ENCODE results near the gene HMGCS2.
A peak's percentile ranks its signal among the peaks of the same experiment; 100 is the strongest.
"Not testable (repeated sequence)": the region's sequence is repeated elsewhere in the genome, so short reads cannot be mapped to it uniquely, and the experiment has no call there.

The HMGCS2 gene

DNA sequence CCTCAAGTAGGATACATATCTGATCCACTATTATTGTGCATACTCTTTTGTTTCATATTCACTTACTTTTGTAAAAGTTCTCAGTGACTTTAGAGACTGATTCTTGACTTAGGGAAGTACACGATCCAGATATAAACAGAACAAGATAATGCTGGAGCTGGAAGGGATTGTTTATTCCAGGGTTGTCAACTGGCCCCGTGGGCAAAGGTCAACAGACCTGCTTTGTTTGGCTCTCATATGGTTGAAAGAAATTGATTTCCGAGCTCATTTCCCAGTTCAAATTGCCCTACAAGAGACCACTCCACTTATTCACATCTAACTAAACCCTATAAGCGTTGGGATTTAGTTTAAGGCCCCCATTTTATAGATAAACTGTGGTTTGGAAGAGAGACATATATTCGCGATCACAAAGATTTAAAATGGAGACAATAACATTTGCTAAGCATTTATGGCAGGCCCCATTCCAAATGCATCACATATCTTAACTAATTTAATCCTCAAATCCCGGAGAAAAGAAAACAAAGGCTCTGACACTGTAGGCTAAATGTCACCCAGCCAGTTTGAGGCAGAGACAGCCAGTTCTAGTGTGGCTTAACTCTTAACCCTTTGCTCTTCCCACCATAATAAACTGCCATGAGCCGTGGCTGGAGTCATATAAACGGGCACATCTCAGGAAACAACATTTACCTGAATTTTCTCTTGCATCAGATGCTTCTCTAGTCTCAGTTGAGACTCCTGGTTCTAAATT, 21.9 kb upstream of the HMGCS2 start:
- DNase-seq (ENCODE audit: low spot score) = no peak

DNA sequence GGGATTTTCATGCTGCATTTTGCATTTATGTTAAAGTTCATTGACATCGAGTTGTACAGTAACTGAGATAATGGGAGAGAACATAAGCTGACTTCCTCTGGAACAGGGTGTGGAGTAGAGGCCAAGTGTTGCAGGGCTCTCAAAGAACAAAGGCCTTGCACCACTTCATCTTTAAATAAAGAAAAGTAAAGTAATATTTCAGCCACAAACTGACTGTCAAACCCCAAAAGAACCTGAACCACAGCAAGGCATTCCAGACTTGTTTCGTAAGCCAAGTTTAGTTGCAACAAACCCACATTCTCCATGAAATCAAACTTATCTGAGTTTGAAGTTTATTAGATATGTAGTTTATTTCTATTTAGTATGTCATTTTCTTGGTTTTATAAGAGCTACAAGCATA, 19.1 kb upstream of the HMGCS2 start:
- no peak for DNase-seq (ENCODE audit: low spot score)

DNA sequence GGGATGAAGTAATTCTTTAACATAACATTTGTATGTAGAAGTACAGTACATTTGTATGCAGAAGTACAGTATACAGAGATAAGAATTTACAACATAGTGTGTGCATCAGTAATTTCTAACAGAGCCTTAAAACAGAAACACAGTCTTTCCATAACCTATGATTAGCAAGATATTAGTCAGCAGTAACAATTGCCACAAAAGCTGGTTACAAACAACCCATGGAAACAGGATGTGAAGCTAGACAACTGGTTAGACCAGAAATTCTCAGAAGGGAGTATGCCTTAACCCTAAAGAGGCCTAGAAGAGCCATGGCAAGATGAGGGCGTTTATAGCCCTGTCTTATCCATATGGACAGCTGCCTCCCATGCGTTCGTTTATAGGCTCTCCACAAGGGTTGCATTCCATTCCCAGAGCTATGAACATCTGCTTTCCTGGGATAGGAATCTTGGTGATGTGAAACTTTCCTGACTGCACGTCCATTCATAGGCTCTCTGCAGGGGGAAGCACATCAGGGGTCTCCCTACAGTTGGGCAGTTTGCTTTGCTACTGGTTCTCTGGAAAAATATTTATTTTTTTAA, 17.9 kb upstream of the HMGCS2 start:
- DNase-seq (ENCODE audit: low spot score) = not testable (repeated sequence)

DNA sequence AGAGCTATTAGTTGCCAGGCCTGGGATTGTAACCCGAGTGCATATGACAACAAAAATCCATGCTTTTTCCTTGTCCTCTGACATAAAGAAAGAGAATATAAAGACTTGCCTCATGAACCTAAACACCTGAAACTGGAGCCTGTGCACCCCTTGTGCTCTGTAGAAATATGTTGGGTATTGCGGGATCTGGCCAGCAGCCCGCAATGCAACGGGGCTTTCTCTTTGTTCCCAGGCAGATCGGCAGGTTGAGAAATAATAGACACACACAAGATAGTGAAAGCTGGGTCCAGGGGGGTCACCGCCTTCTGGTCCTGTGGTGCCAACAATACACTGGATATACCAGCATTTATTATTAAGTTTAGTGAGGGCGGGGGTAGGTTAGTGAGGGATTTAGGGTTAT, 17.3 kb upstream of the HMGCS2 start:
- DNase-seq (ENCODE audit: low spot score) = not testable (repeated sequence)

DNA sequence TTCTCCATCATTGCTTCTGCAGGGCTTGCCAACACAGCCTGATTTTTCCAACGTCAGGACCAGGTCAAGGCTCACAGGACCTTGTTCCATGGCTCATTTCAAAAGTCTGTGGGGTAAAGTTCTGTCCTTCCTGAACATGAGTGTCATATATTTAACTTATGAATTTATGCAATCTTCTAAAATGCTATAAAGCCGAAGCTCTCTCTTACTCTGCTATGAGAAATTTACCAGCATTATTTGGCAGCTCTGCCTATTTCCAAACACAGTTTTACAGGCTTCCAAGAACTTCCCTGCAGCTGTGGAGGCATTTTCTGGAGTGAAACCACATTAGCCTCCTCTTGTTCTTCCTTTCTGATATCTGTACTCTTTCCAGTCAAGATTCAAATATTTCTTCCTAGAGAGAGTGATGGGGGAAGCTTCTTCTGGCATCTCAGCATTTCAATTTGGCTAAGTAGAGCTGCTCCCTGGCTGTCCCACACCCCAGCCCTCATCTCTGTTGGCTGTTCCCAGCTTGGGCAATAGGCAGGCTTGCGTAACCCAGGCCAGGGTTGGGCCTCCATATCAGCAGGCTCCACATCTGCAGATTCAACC, 15.6 kb upstream of the HMGCS2 start:
- DNase-seq (ENCODE audit: low spot score) = no peak

DNA sequence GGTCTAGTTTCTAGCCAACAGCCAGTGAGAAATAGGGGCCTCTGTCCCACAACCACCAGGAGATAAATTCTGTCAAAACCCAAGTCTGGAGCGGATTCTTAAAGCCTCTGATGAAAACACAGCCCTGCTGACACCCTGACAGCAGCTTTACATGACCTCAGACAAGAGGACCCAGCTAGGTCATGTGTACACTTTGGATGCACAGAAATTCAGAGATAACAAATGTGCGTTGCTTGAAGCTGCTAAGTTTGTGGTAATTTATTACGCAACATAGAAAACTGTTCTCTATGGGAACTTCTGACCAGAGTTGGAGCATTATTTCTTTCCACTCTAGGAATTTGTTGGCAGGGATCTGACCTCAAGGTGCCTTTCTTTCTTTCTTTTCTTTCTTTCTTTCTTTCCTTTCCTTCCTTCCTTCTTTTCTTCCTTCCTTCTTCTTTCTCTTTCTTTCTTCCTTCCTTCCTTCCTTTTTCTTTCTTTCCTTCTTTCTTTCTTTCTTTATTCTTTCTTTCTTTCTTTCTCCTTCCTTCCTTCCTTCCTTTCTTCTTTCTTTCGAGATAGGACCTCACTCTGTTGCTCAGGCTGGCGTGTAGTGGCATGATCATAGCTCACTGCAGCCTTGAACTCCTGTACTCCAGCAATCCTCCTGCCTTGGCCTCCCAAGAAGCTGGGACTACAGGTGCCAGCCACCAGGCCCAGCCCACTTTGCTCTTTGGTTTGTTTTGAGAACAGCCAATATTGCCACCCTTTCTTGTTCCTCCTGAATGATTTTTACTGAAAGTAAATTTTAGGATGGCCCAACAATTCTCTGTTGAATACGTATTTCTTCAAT, 14.9 kb upstream of the HMGCS2 start:
- DNase-seq (ENCODE audit: low spot score) = no peak

DNA sequence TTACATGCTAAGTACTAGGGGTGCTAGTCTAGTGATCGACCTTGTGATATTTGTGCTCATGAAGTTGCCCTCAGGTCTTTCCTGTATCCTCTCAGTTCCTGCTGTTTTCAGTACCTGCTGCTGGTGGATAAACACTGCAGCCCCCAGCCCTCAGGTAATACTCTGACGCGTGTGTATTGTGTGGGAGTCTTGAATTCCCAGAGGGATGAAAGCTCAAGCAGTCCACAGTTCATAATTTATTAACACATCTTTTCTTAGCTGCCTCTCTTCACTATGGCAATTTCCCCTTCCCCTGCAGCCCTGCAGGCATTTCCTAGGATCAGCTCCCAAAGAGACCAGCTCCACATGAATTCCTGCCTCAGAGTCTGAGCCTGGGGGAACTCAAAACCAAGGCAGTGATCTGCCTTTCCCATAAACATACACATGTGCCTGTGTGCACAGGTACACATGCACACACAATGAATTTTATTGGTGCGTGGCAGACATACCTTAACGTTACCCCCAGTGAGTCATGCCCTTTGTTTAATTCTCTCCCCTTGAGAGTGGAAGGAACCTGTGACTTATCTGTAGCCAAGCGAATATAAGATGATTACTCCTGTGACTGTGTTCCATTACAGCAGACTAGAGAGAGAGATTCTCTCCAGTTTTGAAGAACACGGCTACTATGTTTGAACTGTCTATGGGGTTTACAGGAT, 14.1 kb upstream of the HMGCS2 start:
- DNase-seq (ENCODE audit: low spot score) = no peak

DNA sequence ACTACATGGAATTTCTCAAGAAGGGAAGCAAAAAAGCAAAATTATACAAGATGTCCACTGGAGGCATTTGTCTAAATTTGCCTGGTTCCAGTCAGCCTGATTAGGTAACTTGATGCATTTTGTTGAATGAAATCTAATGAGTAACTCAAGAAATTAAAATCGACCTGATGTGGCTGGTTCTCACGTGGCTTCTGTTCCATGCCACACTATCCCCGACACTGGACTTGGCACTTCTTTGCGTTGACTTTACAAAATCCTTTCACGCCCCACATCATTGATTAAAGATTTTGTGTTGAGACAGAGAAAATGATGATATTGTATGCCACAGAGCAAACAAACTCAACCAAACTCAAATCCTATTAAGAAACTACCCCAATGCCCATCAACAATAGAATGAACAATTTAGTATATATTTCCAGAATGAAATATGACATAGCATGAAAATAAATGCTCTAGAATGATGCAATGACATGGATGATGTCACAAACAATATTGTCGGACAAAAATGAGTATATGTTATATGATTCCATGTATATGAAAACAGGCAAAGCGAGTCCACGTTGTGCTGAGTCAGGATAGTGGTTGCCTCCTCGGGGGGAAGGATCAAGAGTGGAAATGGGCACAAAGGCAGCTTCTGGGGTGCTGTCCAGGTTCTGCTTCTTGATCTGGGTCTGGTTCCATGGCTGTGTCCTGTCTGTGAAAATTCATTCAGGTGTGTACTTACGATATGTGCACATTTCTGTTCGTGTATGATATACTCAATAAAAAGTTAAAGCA, 12.9 kb upstream of the HMGCS2 start:
- no peak for DNase-seq (ENCODE audit: low spot score)

DNA sequence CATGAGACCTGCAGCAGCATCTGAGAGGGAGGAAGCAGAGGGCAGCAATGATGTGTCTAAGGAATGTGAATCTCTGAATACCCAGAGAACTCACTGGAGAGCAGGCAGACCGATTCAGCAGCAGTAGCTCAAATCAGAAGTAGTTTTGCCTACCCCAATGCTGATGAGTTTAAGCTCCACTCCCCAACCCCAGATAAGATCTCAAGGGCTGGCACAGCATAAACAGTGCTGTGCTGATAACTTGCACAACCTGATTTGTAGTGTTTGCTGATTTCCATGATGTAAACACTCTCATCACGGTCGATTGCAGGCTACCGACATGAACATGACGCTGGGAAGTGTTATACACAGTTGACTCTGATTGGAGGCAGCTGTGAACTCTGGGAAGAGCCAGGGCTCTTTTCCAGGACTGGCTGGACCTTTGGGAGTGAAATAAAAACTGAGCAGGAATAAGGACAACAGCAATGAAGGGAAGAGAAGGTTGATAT, 11.2 kb upstream of the HMGCS2 start:
- DNase-seq (ENCODE audit: low spot score) = peak; percentile 43

DNA sequence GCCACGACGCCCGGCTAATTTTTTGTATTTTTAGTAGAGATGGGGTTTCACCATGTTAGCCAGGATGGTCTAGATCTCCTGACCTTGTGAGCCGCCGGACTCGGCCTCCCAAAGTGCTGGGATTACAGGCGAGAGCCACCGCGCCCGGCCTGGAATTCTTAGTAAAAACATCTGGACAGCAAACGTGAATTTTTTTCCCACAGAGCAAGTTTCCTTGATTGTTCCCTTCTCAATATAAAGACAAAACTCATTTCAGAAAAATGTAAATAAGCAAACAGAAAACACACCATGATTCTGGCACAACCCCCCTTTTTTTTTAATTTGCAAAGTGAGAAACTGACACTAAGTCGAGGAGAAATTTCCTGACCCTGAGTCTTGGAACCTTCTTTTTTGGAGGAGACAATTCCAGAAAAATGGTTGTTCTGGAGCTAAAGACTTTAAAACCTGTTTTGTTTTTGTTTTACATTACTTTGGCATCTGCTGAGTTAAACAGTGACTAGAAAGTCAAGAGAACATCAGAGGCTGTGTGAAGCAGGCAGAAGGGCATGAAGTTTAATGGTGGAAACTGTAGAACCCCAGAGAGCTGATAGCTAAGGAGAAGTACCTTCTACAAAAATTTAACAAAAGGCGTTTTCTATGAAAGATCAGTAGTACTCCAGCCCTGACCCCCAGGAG, 10.3 kb upstream of the HMGCS2 start:
- DNase-seq (ENCODE audit: low spot score) = no peak

DNA sequence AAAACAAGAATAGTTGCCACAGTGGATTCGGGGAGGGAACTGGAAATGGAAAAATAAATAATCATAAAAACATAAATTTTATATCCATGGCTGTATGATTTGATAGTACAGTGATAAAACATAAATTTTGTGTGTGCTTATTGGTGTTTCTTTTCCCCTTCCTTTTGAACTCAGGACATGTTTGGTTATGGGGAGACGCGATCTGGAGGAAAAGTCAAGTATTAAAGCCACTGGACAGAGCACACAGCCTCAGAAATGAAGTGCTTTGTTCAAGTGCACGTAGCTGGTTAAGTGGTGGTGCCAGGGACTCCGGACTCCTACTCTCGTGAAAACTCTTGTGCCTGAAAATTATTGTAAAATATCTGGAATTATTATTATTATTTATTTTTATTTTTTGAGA, 9.7 kb upstream of the HMGCS2 start:
- no peak for DNase-seq (ENCODE audit: low spot score)

DNA sequence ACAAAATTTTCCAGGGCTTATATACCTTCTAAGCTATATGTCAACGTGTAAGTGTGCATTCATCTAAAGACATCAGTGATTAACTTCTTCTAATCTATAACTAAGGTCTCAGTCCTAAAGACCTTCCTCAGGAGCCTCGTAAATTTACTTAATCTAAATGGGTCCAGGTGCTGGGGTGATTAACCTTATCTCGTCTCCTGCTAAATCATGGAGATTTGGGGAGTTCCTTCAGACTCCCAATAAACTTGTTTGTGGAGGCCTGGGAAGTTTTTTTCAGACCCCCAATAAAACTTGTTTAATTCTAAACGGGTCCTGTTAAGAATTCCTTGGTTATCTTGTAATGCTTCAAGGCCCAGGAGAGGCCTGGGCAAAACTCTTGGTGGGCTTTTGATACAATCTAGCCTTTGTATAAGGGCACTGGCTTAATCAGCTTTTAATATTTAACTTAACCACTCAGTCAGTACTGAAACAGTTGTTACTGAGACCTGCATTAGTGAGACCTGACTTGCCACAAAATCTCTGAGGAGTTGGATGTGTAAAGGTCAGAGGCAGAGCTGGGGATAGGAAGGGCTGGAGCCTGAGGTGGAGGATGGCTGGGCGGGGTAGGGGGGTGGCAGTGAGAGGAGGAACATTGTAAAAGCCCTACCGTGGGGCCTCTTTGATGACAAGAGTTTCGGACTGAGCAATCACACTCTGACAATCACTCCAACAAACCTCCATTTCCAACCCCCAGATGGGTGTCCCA, 6.2 kb upstream of the HMGCS2 start:
- peak; percentile 43 for DNase-seq (ENCODE audit: low spot score)

DNA sequence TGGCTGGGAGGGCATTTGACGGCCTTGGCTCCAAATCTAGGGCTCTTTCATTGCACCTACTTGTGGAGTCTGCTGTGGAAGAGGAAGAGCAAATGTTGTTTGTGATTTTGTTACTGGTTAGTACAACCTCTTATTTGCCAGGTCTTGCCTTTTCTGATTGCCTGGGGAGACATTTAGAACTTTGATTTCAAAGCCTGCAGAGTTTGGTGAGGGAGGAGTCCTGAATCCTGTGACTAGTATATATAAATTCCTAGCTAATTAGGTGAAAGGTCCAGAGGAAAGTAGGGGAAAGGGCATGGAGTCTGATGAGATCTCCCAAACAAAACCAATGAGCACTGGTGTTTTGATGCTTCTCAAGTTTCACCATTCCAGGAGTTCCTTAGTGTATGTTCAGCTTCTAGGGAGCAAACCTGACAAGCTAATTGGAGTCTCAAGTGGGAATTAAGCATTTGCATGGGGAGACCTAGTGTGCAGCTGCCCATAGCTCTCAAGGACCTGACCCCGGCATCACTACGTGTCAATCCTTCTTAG, 5.1 kb upstream of the HMGCS2 start:
- DNase-seq (ENCODE audit: low spot score) = no peak

DNA sequence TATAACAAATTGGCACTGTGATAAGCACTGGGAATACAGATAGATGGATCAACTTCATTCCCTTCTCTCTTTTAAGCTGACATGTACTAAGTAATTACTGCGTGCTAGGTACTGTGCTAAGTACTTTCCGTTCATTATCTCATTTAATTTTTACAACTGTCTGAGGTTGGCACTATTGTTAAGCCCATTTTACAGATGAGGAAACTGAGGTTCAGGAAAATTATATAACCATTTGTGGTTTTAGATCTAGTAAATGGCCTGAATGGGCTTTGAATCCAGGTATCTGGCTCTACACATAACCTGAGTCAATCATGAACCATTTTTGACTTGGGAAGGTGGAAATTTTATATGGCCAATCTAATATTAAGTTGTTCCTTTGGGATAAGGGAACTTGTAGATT, 3.6 kb upstream of the HMGCS2 start:
- DNase-seq (ENCODE audit: low spot score) = no peak

DNA sequence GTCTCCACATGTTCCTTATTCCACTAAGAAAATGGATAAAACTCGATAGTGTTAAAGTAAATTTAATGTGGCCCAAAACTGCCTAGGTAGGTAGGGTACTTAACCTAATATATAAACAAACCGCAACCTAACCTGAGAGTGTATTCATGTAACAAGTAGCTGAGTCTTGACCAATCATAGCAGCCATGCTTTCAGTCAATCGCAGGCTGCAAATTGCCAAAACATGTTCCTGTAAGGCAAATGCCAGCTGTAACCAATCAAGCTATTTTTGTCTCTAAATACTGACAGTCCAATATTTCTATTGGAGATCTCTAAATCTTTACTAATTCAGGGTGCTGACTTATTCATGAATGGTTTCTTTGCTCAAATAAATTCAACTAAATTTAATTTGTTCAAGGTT, 3.1 kb upstream of the HMGCS2 start:
- DNase-seq (ENCODE audit: low spot score) = no peak

DNA sequence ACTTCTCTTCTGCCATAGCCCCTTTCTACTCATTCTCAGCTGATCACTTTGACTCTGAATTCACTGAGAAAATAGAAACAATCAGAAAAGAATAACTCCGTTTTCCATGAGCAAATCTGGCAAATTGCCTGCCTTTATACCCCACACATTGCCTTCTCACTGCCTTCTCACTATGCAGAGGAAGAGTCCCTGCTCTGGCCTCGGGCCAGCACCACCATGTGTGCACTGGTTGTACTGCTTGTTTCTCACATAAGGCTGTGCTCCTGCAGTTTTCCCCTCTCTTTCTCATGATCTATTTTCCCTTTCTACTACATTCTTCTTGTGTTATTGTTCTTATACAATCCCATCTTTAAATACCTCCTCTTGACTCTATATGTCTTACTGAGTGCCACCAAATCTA, 2.3 kb upstream of the HMGCS2 start:
- DNase-seq (ENCODE audit: low spot score) = no peak

DNA sequence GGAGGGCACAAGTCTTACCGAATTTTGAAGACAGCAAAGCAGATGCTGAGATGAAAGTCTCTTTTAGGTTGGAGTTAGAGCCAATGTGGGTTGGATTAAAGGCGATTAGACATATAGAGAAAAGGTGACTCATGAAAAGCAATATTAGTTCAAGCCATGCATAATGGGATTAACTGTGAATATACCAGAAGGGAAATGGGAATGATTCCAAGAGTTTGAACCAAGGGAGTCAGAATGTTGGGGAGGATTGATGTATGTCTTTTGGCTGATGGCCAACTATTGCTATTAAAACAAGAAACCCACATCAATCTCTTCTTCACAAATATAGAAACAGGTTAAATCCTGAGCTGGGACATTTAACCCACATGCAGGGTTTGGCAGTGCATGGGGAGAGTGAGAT, 1.2 kb downstream of the HMGCS2 start:
- DNase-seq (ENCODE audit: low spot score) = no peak

DNA sequence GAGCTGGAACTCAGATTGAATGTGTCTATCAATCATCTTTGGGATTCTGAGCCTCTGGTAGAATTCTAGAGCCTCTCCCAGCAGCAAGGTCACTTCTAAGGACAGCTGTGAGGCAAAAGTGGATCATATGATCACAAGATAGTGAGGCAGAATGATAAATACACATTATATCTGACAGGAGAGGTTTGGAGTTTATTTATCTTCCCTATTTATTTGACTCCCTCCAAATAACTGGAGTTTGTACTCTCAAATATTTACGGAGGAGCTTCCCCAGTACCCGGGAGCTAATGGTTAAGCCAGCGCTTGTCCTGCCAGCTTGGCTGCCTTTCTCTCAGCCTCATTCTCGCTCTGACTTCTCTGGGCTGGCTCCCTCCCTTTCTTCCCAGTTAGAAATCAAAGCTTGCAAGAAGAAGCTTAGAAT, 2.3 kb downstream of the HMGCS2 start:
- DNase-seq (ENCODE audit: low spot score) = no peak

DNA sequence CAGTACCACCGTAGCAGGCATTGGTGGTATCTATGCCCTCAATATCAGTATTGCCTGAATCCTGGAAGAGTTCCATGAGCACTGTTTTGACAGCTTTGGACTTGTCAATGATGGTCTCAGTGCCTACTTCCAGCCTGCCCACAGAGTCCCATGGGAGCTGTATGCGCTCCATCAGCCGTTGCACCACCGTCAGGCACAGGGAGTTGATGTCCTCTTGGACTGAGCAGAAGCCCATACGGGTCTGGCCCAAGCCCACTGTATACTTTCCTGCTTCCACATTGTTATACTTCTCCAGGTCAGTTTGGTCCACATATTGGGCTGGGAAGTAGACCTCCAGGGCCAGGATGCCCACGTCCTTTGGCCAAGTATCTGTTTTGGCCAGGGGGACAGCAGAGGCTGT, 4.5 kb downstream of the HMGCS2 start:
- no peak for DNase-seq (ENCODE audit: low spot score)

DNA sequence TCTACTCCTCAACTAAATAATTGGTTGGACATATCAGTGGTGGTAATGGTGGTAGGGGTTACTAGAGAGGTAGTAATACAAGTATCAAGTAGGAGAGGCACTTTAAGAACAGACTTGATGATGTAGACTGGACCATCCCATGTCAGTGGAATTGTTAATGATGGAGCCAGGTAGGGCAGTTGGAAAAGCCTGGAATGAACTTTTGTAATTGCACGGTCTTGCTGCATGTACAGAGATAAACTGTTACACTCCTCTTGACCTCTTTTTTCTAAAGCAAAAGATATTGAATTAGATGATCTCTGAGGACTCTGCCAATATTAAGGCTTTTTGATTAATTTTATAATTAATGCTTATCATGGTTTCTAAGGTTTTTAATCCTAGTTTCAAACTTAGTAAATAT, 5.8 kb downstream of the HMGCS2 start:
- no peak for DNase-seq (ENCODE audit: low spot score)

Data from HuH-7.5 (cell line).